ENCODE data around the gene SMARCB1.

DNA sequence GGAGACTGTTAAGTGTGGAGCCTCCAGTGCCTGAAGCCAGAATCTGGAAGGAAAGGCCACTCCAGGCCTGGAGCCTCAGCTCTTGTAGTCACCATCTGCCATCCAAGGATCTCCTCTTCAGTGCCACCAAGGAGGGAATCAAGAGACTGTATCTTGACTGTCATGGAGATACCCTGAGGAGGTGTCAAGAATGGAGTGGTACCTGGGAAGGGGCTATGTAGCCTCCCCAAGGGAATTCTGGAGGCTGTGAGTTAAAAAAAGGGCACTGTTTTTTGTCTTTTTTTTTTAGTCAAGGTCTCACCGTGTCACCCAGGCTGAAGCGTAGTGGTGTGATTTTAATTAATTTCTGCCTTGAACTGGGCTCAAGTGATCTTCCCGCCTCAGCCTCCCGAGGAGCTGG, 27.2 kb upstream of the SMARCB1 start:
- TF ChIP-seq, protein P1, sequence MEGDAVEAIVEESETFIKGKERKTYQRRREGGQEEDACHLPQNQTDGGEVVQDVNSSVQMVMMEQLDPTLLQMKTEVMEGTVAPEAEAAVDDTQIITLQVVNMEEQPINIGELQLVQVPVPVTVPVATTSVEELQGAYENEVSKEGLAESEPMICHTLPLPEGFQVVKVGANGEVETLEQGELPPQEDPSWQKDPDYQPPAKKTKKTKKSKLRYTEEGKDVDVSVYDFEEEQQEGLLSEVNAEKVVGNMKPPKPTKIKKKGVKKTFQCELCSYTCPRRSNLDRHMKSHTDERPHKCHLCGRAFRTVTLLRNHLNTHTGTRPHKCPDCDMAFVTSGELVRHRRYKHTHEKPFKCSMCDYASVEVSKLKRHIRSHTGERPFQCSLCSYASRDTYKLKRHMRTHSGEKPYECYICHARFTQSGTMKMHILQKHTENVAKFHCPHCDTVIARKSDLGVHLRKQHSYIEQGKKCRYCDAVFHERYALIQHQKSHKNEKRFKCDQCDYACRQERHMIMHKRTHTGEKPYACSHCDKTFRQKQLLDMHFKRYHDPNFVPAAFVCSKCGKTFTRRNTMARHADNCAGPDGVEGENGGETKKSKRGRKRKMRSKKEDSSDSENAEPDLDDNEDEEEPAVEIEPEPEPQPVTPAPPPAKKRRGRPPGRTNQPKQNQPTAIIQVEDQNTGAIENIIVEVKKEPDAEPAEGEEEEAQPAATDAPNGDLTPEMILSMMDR (IDR thresholded peaks at IDR 0.05), result no peak
- no peak for TF ChIP-seq POLR2A (IDR thresholded peaks at IDR 0.05)
